ENCODE measurements around the gene RNF13.
A peak's percentile ranks its signal among the peaks of the same experiment; 100 is the strongest.
"Not testable (repeated sequence)": the region's sequence is repeated elsewhere in the genome, so short reads cannot be mapped to it uniquely, and the experiment has no call there.

The RNF13 gene

DNA sequence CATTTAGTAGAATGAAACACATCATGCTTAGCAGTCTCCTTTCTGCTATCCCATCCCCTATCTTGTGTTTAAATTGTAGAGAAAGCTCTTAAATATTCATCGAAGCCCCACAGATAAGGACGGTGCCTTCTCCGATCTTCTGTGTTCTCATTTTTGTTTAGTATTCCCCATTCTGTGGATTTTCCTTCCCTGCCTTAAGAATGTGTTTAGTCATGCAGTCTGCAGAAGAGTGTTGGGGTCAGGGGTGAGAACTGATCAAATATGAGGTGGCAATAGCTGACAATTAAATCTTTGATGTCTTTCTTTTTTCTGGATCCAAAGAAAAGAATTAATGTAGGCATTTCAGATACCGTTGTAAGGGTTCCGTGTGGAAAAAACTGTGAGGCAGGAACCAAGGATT lies 11.4 kb upstream of the RNF13 start:
- no peak for DNase-seq

DNA sequence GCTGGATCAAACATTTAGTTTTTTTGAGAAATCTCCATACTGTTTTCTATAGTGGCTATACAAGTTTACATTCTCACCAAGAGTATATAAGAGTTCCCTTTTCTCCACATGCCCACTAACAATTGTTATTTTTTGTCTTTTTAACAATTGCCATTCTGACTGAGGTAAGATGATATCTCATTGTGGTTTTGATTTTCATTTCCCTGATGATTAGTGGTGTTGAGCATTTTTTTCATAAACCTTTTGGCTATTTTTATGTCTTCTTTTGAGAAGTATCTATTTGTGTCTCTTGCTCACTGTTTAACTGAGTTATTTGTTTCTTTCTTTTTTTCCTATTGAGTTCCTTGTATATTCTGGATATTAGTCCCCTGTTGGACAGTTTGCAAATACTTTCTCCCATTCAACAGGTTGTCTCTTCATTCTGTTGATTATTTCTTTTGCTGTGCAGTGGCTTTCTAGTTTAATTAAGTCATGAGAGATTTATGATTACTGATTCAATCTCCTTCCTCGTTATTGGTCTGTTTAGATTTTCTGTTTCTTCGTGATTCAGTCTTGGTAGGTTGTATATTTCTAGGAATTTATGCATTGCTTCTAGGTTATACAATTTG lies 6.7 kb upstream of the RNF13 start:
- no peak for DNase-seq

DNA sequence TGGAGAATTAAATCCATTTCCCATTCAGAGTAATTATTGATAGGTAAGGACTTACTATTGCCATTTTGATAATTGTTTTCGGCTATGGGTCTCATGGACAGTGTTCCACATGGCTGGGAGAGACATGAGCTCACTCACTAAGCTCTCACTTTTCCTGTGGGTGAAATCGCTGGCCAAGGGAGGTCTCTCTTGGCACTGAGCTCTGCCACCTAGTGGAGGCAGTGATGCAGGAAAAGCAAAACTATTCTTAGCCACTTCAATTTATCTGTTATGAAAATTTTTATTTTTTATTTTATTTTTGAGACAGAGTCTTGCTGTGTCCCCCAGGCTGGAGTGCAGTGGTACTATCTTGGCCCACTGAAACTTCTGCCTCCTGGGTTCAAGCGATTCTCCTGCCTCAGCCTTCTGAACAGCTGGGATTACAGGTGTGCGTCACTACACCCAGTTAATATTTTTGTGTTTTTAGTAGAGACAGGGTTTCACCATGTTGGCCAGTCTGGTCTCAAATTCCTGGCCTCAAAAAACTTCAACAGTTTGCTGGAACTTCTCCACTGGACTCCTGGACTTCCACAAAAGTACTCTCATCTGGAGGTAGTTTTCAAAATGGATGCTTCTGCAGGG lies 4.7 kb upstream of the RNF13 start:
- DNase-seq = peak; percentile 5

DNA sequence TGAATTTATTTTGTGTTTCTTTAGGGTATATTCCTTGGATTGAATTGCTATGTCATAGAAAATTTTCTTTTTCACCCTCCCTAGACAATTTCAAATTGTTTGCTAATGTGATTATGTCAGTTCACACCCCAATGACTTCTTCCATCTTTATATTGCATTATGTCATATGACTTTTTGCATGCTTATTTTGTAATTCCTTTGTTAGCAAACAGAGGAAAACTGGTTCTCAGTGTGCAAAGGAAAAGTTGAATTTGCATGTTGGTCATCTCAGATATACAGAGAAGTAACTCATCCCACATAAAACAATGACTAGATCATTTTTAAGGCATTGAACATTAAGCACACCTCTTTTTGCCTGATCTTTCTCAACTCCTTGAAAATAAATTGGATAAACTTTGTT lies 3.3 kb upstream of the RNF13 start:
- DNase-seq = no peak

DNA sequence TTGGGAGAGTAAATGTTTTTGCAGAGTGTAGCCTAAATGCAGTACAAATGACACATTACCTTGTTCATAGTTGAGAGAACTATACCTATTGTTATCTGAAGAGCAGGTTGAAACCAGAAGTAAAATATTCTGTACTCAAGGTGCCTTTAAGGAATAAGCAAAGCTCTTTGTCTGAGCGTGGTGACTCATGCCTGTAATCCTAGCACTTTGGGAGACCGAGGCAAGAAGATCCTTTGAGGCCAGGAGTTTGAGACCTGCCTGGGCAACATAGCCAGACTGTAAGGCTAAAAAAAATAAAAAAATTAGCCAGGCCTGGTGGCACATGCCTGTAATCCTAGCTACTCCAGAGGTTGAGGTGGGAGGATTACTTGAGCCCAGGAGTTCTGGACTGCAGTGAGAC lies 2.2 kb upstream of the RNF13 start:
- DNase-seq = no peak

DNA sequence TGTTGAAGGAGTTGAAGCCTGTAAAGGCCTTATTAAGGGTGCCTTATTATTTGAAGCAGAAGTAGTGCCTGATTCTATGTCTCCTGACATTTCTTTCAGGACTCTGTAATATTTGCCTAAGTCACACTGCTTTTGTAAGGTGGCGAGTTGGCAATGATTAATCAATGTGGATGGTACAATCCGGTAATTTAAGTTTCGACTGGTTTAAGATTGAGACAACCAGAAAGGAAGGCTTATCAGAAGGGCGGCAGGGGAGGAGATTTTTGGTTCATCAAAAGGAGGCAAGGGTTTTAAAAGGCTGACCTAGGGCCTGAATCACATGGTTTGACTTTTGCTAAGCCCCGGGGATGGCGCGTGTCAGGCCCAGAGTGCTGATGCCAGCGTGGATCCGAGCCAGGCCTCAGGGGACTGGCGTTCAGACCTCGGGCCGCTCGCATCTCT lies 830 bp upstream of the RNF13 start:
- no peak for DNase-seq

DNA sequence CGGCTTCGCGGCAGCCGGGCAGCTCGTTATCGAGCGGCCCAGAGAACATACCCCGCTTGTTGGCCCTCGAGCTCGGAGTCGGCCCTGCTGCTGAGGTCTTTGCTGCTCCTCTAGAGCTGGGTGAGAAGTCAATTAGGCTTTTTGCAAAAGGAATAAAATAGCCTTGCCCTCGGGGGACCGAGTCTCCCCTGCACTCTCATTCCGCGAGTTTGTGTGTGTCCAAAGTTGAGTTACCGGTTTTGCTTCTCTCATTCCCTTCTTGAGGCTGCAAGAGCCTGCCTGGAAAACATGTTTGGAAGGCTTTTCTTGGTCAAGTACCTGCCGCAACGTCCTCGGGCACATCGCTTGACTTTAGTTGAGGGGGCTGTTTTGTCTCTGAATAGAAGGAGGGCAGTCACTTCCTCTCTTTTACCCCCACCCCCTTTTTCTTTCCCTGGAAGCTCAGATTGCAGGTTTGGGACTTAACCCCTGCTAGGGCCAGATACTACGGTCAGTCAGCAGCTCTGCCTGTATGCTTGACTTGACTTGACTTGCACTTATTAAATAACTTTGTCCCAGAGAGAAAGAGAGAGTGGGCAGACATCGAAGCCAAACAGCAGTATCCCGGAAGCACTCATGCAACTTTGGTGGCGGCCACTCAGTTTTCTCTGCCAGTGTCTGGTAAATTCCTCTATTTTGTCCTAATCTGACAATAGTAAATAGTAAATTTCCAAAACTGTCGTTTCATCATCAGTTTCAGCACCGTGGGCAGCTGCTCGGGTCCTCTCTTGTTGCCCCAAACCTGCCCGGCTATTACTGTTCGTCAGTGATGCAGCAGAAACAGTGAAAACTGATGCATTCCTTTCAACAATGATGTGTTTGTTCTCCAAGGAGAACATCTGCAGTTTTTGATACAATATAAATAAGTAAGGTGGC lies 609 bp downstream of the RNF13 start:
- no peak for DNase-seq

DNA sequence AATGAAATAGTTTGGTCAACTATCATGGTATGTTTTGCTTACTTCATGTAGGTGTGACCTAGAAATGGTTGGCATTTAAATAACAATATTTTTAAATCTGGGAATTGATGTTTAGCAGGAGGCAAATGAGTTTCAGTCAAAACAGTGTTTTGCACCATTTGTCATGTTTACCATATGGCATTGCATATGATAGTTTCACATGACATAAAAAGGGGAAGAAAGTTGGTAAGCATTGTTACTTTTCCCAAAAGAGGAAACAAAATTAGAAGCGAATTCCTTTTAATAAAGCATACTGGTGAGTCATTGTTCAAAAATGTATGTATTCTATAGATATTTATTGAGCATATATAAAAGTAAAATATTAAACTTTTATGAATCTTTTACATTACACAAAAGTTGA lies 2.3 kb downstream of the RNF13 start:
- no peak for DNase-seq

DNA sequence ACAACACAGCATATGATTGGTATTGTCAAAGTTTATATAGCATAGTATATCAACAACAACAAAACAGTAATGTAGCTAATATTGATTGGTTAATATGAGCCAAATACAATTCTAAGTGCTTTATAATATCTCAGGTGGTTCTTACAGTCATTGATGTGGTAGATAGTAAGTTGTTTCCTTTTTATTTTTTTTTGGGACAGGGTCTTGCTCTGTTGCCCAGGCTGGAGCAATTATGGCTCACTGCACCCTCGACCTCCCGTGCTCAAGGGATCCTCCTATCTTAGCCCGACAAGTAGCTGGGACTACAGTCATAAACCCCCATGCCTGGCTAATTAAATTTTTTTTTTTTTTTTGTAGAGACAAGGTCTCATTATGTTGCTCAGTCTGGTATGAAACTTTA lies 2.7 kb downstream of the RNF13 start:
- no peak for DNase-seq

DNA sequence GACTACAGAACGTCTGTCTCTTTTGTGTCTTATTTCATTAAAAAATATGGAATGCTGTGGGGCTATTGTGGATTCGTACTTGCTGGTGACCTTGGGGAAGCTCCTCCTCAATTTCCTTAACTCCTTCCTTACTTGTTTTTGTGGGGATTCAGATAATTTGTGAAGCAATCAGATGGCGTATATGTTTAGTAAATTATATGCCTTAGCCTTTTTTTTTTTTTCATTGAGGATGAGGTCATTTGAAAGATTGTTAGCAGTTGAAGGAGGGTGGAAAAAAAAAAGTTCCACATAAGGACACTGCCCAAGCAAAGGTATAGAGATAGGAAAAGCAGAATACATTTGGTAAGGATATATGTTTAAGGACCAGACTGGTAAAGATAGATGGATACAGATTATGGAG lies 3.3 kb downstream of the RNF13 start:
- no peak for DNase-seq

DNA sequence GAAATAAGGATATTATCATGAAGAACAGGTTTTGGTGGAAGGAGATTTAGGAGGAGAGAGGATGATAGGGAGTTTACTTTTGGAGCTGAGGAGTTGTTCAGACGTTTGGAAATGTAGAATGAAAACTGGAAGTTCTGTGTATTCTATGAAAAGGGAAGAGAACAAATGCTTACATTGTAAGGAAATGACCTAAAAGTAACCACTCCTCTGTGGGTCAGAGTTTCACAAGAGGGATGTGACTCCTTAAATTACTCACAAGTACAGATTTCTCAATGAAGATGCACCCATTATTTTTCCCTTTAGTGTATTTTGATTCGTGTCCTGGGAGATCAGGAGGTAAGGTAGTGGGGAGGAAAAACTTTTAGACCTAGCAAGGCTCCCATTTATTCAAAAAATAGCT lies 4.0 kb downstream of the RNF13 start:
- no peak for DNase-seq

DNA sequence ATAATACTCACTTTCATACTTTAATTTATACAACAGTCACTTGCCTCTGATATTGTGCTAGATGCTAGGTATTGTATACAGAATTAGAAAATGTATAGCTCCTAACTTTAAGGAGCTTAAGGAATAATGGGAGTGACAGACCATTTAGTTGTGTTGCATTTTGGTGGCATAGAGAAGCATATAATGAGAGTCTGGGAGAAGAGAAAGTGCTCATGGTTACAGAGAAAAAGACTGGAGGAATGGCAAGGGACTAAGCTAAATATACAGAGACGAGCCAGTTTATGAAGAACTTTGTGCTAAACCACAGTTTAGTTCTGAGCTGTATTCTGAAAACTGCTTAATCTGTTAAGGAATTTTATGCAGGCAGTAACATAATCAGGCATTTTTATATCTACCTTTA lies 6.4 kb downstream of the RNF13 start:
- no peak for DNase-seq

DNA sequence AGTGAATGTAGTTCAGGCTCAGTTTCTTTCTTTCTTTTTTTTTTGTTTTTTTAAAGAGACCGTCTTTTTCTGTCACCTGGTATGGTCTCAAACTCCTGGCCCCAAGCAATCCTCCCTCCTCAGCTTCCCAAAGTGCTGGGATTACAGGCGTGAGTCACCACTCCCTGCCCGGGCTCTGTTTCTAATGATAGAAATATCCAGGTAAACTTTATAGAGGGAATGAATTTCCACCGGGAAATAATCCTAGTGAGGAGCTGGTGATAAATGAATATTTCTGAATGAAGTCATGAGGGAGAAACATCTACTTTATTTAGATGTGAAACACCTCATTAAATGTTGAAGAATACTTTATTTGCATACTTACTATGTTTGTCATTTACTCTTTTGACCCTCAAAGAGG lies 7.2 kb downstream of the RNF13 start:
- DNase-seq = no peak

DNA sequence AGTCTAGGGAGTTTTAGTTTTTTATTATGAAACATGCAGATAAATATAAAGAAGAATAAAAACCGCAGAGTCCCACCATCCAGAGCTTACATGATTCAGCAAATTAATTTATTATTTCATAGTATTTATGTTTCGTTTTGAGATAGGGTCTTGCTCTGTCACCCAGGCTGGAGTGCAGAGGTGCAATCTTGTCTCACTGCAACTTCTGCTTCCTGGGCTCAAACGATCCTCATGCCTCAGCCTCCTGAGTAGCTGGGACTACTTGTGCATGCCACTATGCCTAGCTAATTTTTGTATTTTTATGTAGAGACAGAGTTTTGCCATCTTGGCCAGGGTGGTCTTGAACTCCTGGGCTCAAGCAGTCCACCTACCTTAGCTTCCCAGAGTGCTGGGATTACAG lies 13.6 kb downstream of the RNF13 start:
- DNase-seq = no peak

DNA sequence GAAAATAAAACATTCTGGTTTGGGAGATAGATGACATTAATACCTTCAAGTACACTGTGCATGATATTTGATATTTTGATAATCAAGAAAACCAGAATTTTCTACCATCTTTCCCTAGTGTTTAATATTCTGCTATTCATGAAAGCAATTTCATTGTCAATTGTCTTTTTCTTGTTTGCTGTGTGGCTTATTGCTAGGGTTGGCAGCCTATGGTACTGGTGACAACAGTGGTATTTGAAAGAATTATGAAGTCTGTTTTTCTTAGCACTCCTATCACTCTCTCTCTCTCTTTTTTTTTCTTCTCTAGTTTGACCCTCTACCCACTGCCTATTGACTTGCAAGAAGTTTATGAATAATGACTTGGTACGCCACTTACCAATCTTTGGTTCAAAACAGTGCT lies 15.4 kb downstream of the RNF13 start:
- DNase-seq = no peak

DNA sequence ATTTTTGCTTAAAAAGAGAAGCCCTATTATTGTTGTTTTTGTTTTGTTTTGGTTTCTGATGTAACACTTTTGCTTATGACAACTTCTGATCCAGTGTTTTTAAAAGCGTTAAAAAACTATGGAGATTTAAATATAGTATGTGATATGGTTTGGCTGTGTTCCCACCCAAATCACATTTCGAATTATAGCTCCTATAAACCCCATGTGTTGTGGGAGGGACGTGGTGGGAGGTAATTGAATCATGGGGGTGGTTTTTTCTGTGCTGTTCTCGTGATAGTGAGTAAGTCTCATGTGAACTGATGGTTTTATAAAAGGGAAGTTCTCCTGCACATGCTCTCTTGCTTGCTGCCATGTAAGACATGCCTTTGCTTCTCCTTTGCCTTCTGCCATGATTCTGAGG lies 16.6 kb downstream of the RNF13 start:
- not testable (repeated sequence) for DNase-seq

DNA sequence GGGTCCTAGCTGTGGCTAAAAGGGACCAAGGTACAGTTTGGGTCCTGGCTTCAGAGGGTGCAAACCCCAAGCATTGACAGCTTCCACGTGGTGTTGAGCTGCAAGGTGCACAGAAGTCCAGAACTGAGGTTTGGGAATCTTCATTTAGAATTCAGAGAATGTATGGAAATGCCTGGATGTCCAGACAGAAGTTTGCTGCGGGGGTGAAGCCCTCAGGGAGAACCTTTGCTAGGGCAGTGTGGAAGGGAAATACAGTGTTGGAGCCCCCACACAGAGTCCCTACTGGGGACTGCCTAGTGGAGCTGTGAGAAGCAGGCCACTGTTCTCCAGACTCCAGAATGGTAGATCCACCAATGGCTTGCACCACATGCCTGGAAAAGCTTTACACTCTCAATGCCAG lies 17.9 kb downstream of the RNF13 start:
- no peak for DNase-seq

DNA sequence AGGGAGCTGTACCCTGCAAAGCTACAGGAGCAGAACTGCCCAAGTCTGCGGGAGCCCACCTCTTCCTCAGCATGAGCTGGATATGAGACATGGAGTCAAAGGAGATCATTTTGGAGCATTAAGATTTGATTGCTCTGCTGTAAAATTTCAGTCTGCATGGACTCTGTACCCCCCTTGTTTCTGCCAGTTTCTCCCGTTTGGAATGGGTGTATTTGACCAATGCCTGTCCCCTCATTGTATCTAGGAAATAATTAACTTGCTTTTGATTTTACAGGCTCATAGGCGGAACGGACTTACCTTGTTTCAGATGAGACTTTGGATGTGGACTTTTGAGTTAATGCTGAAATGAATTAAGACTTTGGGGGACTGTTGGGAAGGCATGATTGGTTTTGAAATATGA lies 18.3 kb downstream of the RNF13 start:
- no peak for DNase-seq

DNA sequence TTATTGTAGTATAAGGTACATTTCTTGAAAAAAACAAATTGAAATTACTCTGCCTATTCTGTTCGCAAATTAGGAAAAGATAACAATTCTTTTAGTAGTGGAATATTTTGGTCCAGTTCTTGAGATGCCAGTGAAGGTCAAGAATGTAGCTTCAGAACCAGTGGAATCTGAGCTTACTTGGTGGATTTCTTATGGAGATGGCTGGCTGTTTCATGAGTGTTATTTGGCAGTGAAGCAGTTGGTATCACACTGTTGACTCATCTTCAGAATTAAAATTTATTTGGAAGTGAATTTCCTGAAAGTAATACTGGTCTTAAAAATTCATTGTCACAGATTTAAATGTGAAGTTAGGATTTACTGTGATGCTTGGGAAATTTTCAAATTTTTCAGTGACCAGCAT lies 19.1 kb downstream of the RNF13 start:
- no peak for DNase-seq

DNA sequence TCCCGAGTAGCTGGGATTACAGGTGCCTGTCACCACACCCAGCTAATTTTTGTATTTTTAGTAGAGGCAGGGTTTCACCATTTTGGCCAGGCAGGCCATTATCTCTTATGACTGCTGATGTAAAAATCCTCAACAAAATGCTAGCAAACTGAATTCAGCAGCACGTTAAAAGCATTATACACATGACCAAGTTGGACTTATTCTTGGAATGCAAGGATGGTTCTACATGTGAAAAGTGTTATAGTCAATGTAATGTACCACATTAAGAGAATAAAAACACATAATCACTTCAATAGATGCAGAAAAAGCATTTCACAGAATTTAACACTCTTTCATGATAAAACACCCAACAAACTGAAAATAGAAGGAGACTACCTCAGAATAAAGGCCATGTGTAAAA lies 20.2 kb downstream of the RNF13 start:
- DNase-seq = no peak

DNA sequence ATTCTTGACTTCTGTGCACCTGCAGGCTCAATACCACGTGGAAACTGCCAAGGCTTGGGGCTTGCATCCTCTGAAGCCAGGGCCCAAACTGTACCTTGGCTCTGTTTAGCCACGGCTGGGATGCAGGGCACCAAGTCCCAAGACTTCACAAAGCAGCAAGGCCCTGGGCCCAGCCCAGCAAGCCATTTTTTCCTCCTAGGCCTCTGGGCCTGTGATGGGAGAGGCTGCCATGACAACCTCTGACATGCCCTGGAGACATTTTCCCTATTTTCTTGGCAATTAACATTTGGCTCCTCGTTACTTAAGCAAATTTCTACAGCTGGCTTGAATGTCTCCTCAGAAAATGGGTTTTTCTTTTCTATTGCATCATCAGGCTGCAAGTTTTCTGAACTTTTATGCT lies 25.5 kb downstream of the RNF13 start:
- not testable (repeated sequence) for DNase-seq

DNA sequence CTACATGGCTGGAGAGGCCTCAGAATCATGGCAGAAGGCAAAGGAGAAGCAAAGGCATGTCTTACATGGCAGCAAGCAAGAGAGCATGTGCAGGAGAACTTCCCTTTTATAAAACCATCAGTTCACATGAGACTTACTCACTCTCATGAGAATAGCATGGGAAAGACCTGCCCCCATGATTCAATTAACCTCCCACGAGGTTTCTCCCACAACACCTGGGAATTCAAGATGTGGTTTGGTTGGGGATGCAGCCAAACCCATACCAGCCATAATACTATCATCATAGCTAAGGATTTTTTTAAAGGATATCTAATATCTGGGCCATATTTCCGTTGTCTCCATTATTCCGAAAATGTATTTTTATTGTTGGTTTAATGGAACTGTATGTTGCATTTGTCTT lies 26.5 kb downstream of the RNF13 start:
- DNase-seq = not testable (repeated sequence)

DNA sequence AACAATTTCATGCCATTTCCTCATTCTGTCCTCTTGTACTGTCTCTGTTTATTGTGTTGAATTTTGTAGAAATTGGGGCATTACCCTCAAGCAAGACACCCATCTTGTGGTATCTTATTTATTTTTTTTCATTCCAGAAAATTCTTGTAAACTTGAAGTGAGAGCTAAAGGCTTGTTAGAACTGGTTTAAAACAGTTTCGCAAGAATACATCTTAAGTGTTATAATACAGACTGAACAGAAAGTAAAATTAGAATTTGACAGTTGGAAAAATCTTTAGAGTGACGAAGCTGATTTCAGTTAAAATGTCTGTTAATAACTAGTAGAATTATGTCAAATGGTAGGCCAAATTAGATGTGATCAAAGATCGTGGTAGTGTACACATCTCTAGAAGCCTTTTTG lies 26.9 kb downstream of the RNF13 start:
- DNase-seq = no peak

DNA sequence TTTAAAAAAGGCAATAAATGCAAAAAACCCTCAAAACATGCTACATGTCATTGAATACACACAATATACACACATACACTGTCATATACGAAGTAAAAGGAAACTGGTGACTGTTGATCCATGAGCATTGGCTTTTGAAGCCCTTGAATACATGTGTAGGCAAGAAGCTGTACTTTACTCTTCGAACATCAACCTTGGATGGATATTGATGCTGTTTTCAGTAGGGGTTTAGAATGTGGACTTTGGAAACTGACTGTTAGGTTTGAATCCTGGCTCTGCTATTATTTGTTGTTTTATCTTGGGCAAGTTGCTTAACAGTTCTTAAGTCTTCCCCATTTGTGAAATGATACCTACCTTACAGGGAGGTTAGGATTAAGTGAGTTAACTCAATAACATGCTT lies 30.5 kb downstream of the RNF13 start:
- no peak for DNase-seq
